ENCODE measurements around the gene RNF217.
"Not testable (repeated sequence)": the region's sequence is repeated elsewhere in the genome, so short reads cannot be mapped to it uniquely, and the experiment has no call there.

Gene RNF217

GRCh38 chr6:125057392-125058246 is 95.4 kb downstream of the RNF217 start:
- no peak for DNase-seq (ENCODE audit: low read depth in 2 of 2)

- DNase-seq (ENCODE audit: low read depth in 2 of 2) = no peak
Observed at GRCh38 chr6:125058546-125058945, 96.3 kb downstream of the RNF217 start.

- no peak for DNase-seq (ENCODE audit: low read depth in 2 of 2)
Observed at GRCh38 chr6:125063307-125063706, 101.1 kb downstream of the RNF217 start.

GRCh38 chr6:125066140-125066539 is 103.9 kb downstream of the RNF217 start:
- DNase-seq (ENCODE audit: low read depth in 2 of 2) = no peak

GRCh38 chr6:125066964-125067363 is 104.7 kb downstream of the RNF217 start:
- no peak for DNase-seq (ENCODE audit: low read depth in 2 of 2)

- no peak for DNase-seq (ENCODE audit: low read depth in 2 of 2)
Observed at GRCh38 chr6:125067552-125067951, 105.3 kb downstream of the RNF217 start.

- DNase-seq (ENCODE audit: low read depth in 2 of 2) = no peak
Observed at GRCh38 chr6:125073071-125073470, 110.8 kb downstream of the RNF217 start.

GRCh38 chr6:125074120-125074519 is 111.9 kb downstream of the RNF217 start:
- no peak for DNase-seq (ENCODE audit: low read depth in 2 of 2)

GRCh38 chr6:125075073-125075472 is 112.8 kb downstream of the RNF217 start:
- not testable (repeated sequence) for DNase-seq (ENCODE audit: low read depth in 2 of 2)

- no peak for DNase-seq (ENCODE audit: low read depth in 2 of 2)
Observed at GRCh38 chr6:125075741-125076481, 113.7 kb downstream of the RNF217 start.

- DNase-seq (ENCODE audit: low read depth in 2 of 2) = no peak
Observed at GRCh38 chr6:125076482-125076742, 114.2 kb downstream of the RNF217 start.

- DNase-seq (ENCODE audit: low read depth in 2 of 2) = no peak
Observed at GRCh38 chr6:125077453-125077852, 115.2 kb downstream of the RNF217 start.

- DNase-seq (ENCODE audit: low read depth in 2 of 2) = no peak
Observed at GRCh38 chr6:125078602-125079321, 116.5 kb downstream of the RNF217 start.

GRCh38 chr6:125082908-125083683 is 120.9 kb downstream of the RNF217 start:
- DNase-seq (ENCODE audit: low read depth in 2 of 2) = no peak

GRCh38 chr6:125083684-125083990 is 121.4 kb downstream of the RNF217 start:
- no peak for DNase-seq (ENCODE audit: low read depth in 2 of 2)

GRCh38 chr6:125086716-125087115 is 124.5 kb downstream of the RNF217 start:
- DNase-seq (ENCODE audit: low read depth in 2 of 2) = no peak

GRCh38 chr6:125088963-125089362 is 126.7 kb downstream of the RNF217 start:
- DNase-seq (ENCODE audit: low read depth in 2 of 2) = no peak

GRCh38 chr6:125094563-125094962 is 132.3 kb downstream of the RNF217 start:
- no peak for DNase-seq (ENCODE audit: low read depth in 2 of 2)

GRCh38 chr6:125095580-125096301 is 133.5 kb downstream of the RNF217 start:
- no peak for DNase-seq (ENCODE audit: low read depth in 2 of 2)

- DNase-seq (ENCODE audit: low read depth in 2 of 2) = no peak
Observed at GRCh38 chr6:125097186-125097585, 134.9 kb downstream of the RNF217 start.

- DNase-seq (ENCODE audit: low read depth in 2 of 2) = no peak
Observed at GRCh38 chr6:125098253-125098652, 136.0 kb downstream of the RNF217 start.

Data from stimulated activated CD4-positive, alpha-beta T cell treated with anti-CD3 and anti-CD28 coated beads, Interleukin-1b, Interleukin-23, amount 100 ng/mL, for 4 hours (primary cell).